Naive thymus-derived CD8-positive, alpha-beta T cell (primary cell): ENCODE data around the gene ANP32B. TPM values are rescaled to one million over a fixed set of nuclear protein-coding genes. Genes with fewer than 3 reads are reported as not detected.
A peak's percentile ranks its signal among the peaks of the same experiment; 100 is the strongest.

Experiments used
- ATAC-seq, 2 donors: fragments of 150-1000 bp; cut with Tn5 transposase in 1 of 2; sonication (Bioruptor Pico), chemical (Tn5 transposase) in 1 of 2; 1 replicate in 1 of 2; 2 replicates in 1 of 2; pipeline ENCODE4 v1.10.0; 2021; ENCODE audit warnings: mild to moderate bottlenecking in 2 of 2, moderate library complexity in 2 of 2
- POLR2A ChIA-PET: fragments of 350-600 bp; sonication (Branson Sonifier 250); formaldehyde crosslinking; loops from one replicate; lab custom pipeline; 2021; ENCODE audit warnings: antibody characterized with exemption; lab: Charles Lee
- DNase-seq, 10 donors: peaks; one replicate each; pipeline versions ENCODE4 v3.0.0 to v3.0.0-alpha.2; 2020 to 2022
- H3K27ac Mint-ChIP-seq, 10 donors: one replicate each; pipeline ENCODE4 v1.8.0; 2020 to 2022; ENCODE audit warnings: mild to moderate bottlenecking in 10 of 10, mixed read lengths in 10 of 10, moderate library complexity in 4 of 10, inconsistent platforms in 1 of 10
- H3K27me3 Mint-ChIP-seq, 5 donors: one replicate each; pipeline ENCODE4 v1.8.0; 2021 to 2022; ENCODE audit warnings: mixed read lengths in 5 of 5
- H3K36me3 Mint-ChIP-seq, 3 donors: one replicate each; pipeline ENCODE4 v1.8.0; 2020 to 2022; ENCODE audit warnings: mixed read lengths in 3 of 3, mild to moderate bottlenecking in 2 of 3, inconsistent platforms in 1 of 3
- H3K4me1 Mint-ChIP-seq, 4 donors: one replicate each; pipeline ENCODE4 v1.8.0; 2021 to 2022; ENCODE audit warnings: mixed read lengths in 4 of 4
- H3K4me3 Mint-ChIP-seq, 10 donors: one replicate each; pipeline ENCODE4 v1.8.0; 2020 to 2022; ENCODE audit warnings: mild to moderate bottlenecking in 10 of 10, mixed read lengths in 10 of 10, moderate library complexity in 6 of 10, inconsistent platforms in 1 of 10
- H3K9me3 Mint-ChIP-seq, 9 donors: one replicate each; pipeline ENCODE4 v1.8.0; 2020 to 2022; ENCODE audit warnings: mixed read lengths in 9 of 9, mild to moderate bottlenecking in 3 of 9, inconsistent platforms in 1 of 9, moderate library complexity in 1 of 9
- polyA plus RNA-seq, 3 donors: library from polyadenylated mRNA; unstranded; fragments of 300-500 nt; fragmentation: Illumina TruSeq; gene quantifications; one replicate each; pipeline ENCODE4 v1.2.3, GENCODE V29; 2021
- total RNA-seq, 8 experiments: library from RNA in 2 of 8; stranded (reverse) in 2 of 8; gene quantifications; one replicate each; pipeline ENCODE4 v1.2.3 and lab custom pipeline; 2021 to 2026

Gene ANP32B
- total and polyA plus RNA-seq, 5 experiments from 2014 or later = 87.8 to 205 (median 110) TPM

DNA sequence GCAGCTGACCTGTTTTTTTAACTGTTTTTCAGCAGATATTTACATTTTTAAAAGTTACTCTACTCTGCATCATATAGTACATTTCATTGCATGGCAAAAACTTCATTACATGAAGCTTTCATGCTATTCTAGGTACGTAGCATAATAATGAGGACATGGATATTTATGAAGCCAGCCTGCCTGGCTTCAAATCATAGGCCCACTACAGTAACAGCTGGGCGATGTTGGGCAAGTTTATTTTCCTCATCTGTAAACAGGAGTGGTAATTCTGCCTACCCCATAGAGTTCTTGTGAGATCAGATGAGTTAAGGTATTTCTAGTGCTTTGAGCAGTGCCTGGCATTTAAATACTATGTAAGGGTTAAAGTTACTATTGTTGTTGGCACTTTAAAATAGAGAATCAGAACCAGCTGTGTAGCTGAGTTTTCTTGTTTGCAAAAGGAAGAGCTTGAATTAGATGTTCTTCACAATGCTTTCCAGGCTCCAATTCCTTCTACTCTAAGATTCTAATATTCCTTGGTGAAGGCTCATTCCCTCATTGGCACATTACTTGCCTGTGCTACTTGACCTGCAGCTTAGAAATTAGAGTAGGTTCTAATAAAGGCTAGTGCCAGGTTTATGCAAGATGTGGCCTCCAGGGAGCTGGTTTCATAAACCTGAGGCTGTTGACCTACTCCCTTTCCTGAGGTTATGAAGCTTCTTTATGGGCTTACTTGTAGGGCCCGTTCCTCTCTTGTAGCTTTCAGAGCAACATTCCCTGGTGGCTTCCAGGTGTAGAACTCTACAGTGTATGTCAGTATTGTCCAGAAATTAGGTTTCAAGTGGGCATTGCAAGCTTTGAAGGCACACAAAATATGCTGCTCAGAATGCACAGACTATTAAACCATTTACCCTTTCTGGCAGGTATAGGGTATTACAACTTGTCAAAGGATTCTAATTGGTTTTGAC lies 14.5 kb downstream of the ANP32B start:
- Mint-ChIP-seq H3K27ac (peak overlapping the region in 1 of 10 donors; percentile 38), H3K27me3 (no peaks in the 10 kb centered on the region), H3K9me3 (no peaks in the 10 kb centered on the region), H3K36me3 (peaks cover 4 to 82% (median 24%) of the 10 kb centered on the region in 3 donors), H3K4me1 (peaks cover 17 to 65% (median 57%) of the 10 kb centered on the region in 4 donors), H3K4me3 (no peak overlapping the region)
- ATAC-seq (no peak), DNase-seq (no peak)
- POLR2A ChIA-PET = interaction anchor here (0.7 to 1.6 kb wide), 5 partner anchors 10 to 26 kb away, joined by 3 to 7 read pairs (median 3); partner anchors contain the start of gene ANP32B

DNA sequence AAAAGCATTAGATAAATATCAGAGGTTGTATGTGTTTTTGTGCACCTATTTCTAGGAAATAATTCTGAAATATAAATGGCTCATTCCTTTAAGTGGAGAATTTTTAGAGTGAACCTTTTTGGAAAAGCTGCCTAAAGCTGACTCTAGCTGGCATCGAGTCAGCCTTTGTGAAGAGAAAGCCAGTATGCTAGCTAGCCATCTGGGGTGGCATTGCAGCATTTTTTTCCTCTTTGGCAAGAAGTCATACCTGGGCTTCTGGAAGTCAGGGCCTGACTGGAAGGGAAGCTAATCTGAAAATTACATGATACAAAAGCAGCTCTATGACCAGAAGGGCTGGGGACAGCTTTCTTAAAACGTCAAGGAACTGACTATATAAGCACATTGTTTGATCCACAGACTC lies 19.7 kb downstream of the ANP32B start:
- H3K4me1 Mint-ChIP-seq = peaks cover 14 to 49% (median 35%) of the 10 kb centered on the region in 4 donors
- no peaks in the 10 kb centered on the region for H3K27me3 Mint-ChIP-seq
- no peaks in the 10 kb centered on the region for H3K9me3 Mint-ChIP-seq
- H3K36me3 Mint-ChIP-seq = peaks cover 4 to 97% (median 28%) of the 10 kb centered on the region in 3 donors
- DNase-seq = no peak
- POLR2A ChIA-PET = interaction anchor here (1.1 to 2.0 kb wide), 3 partner anchors 10 to 23 kb away, joined by 3 to 6 read pairs (median 6); partner anchors contain the start of gene ANP32B
- H3K27ac Mint-ChIP-seq = peak overlapping the region in 7 of 10 donors; percentile 15 to 66 (median 28)
- no peak overlapping the region for H3K4me3 Mint-ChIP-seq
- ATAC-seq = no peak

DNA sequence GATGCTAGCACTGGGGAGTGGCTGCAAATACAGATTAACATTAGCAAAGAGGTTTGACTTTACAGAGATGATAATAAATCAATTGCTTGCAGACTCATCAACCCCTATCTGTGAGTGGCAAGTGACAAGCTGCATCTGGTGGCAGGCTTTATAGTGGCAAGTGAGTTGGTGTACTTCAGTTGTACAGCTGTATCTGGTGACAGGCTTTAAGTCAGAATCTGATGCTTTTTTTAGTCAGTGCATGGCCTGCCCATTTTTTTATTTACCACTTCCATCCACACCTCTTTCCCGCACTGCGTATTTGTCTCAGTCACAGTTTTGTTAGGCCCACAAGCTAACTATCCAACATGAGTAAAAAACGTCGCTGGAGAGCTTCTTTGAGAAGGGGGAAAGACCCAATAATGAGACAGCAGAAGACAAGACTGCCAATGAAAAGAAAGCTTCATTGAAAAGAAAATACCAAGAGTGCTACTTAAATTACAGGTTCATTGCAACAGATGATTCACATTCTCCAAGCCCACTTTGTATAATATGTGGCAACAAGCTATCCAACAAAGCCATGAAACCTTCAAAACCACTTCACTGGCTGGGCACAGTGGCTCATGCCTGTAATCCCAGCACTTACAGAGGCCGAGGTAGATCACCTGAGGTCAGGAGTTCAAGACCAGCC lies 23.1 kb downstream of the ANP32B start:
- no peaks in the 10 kb centered on the region for H3K27me3 Mint-ChIP-seq
- H3K36me3 Mint-ChIP-seq = peaks cover 0 to 95% (median 22%) of the 10 kb centered on the region in 3 donors
- peak overlapping the region in 5 of 10 donors; percentile 11 to 71 (median 43) for H3K27ac Mint-ChIP-seq
- ATAC-seq (no peak), DNase-seq (no peak)
- POLR2A ChIA-PET = interaction anchor here (0.6 to 2.1 kb wide), 4 partner anchors 9 to 81 kb away, joined by 3 to 9 read pairs (median 4); no protein-coding TSS in a partner anchor
- H3K9me3 Mint-ChIP-seq = no peaks in the 10 kb centered on the region
- no peak overlapping the region for H3K4me3 Mint-ChIP-seq
- peaks cover 24 to 51% (median 33%) of the 10 kb centered on the region in 4 donors for H3K4me1 Mint-ChIP-seq

DNA sequence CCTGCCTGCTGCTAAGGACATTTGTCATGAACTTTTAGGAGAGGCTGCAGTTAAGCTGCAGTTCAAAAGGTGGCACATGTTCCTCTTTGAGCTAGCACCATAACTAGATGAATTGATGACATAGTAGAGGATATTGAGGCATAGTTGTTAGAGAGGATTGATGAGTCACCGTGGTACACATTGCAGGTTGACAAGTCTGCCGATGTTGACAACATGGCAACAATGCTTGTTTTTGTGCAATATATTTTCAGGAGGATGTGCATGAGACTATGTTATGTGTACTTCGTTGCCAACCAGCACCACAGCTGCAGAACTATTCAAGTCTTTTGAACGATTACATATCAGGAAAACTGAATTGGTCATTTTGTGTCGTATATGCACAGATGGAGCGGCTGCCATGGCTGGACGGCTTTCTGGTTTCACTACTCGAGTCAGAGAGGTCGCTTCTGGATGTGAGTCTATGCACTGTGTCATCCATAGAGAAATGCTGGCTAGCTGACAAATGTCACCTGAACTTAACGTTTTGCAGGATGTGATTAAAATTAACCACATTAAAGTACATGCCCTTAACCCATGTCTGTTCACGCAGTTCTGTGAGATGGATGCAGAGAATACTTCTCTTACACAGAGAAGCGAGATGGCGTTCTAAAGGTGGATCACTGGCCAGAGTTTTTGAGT lies 24.2 kb downstream of the ANP32B start:
- ATAC-seq = no peak
- DNase-seq = no peak
- Mint-ChIP-seq H3K27me3 (no peaks in the 10 kb centered on the region), H3K4me3 (no peak overlapping the region), H3K36me3 (peaks cover 0 to 95% (median 22%) of the 10 kb centered on the region in 3 donors), H3K9me3 (no peaks in the 10 kb centered on the region), H3K27ac (peak overlapping the region in 5 of 10 donors; percentile 4 to 78 (median 43)), H3K4me1 (peaks cover 24 to 47% (median 30%) of the 10 kb centered on the region in 4 donors)
- POLR2A ChIA-PET = interaction anchor here (1.1 to 1.5 kb wide), 2 partner anchors 10 to 15 kb away, joined by 3 to 4 read pairs; no protein-coding TSS in a partner anchor

DNA sequence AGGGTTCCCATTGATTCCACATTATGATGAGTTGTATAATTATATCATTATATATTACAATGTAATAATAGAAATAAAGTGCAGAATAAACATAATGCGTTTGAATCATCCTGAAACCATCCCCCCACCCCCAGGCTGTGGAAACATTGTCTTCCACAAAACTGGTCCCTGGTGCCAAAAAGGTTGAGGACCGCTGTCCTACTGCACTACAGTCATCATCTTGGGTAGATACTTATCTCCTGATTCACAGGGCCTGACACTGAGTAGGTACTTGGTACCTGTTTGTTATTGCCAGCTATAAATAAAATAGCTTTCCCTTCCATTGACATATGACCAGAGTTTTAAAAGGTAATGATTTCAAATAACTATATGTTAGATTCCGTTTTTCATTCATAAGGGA lies 25.6 kb downstream of the ANP32B start:
- DNase-seq = no peak
- Mint-ChIP-seq H3K27ac (peak overlapping the region in 1 of 10 donors; percentile 17), H3K4me1 (peaks cover 24 to 35% (median 27%) of the 10 kb centered on the region in 4 donors), H3K9me3 (no peaks in the 10 kb centered on the region), H3K4me3 (no peak overlapping the region), H3K36me3 (peaks cover 0 to 96% (median 22%) of the 10 kb centered on the region in 3 donors), H3K27me3 (no peaks in the 10 kb centered on the region)
- no peak for ATAC-seq
- POLR2A ChIA-PET = no interaction called here

DNA sequence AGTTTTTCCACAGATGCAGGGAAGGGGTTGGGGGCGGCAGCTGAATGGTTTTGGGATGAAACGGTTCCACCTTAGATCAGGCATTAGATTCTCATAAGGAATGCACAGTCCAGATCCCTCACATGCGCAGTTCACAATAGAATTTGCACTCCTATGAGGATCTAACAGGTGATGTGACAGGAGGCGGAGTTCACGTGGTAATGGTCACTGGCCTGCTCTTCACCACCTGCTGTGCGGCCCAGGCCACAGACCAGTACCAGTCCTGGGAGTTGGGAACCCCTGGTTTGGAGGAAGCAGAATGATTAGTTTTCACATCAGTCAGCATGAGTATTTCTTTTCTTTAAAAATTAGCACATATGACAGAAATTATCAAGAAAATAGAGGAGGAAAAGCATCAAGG lies 26.3 kb downstream of the ANP32B start:
- Mint-ChIP-seq H3K27me3 (no peaks in the 10 kb centered on the region), H3K27ac (peak overlapping the region in 7 of 10 donors; percentile 14 to 87 (median 65)), H3K4me1 (peaks cover 21 to 32% (median 26%) of the 10 kb centered on the region in 4 donors), H3K9me3 (no peaks in the 10 kb centered on the region), H3K36me3 (peaks cover 0 to 94% (median 23%) of the 10 kb centered on the region in 3 donors), H3K4me3 (peak overlapping the region in 2 of 10 donors; percentile 5 to 28)
- no peak for ATAC-seq
- DNase-seq = no peak
- POLR2A ChIA-PET = no interaction called here

DNA sequence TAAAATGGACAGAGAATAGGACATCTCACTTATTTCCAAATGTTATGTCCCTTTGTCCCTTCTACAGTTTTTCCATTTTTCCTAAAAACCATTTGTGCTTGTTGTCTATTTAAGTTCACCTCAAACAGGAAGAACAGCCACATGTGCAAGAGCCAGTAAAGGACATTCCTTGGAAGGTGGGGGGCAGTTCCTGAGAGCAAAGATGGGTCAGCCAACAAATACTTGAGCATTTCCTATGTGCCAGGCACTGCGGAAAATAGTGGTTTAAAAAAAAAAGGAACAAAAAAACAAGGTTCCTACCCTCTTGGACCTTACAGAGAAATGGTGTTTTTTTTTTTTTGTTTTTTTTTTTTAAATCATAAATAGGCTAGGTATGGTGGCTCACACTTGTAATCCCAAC lies 26.8 kb downstream of the ANP32B start:
- Mint-ChIP-seq H3K4me1 (peaks cover 19 to 32% (median 26%) of the 10 kb centered on the region in 4 donors), H3K9me3 (no peaks in the 10 kb centered on the region), H3K27me3 (no peaks in the 10 kb centered on the region), H3K36me3 (peaks cover 0 to 94% (median 21%) of the 10 kb centered on the region in 3 donors), H3K27ac (peak overlapping the region in 5 of 10 donors; percentile 17 to 79 (median 63)), H3K4me3 (no peak overlapping the region)
- POLR2A ChIA-PET = no interaction called here
- DNase-seq (no peak), ATAC-seq (no peak)

DNA sequence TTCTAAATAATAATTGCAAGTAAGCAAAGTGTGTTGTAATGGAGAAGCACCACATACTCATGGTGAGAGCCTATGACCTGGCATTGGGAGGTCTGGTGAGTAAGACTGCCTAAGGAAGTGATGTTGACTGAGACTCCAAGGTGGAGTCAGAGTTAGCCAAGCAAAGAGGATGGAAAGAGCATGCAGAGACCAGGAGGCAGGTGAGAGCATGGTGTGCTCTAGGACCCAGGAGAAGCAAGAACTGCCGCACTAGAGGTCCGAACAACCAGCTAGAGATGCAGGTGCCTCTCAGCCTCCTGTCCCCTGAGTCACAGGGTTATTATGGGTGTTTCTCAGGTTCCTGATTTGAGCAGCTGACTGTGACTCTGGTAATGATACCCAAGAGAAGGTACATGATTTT lies 27.3 kb downstream of the ANP32B start:
- DNase-seq (no peak), ATAC-seq (peak; percentile 46 to 67)
- H3K27me3 Mint-ChIP-seq = no peaks in the 10 kb centered on the region
- H3K27ac Mint-ChIP-seq = peak overlapping the region in 9 of 10 donors; percentile 9 to 79 (median 69)
- H3K9me3 Mint-ChIP-seq = no peaks in the 10 kb centered on the region
- H3K36me3 Mint-ChIP-seq = peaks cover 0 to 94% (median 24%) of the 10 kb centered on the region in 3 donors
- POLR2A ChIA-PET = interaction anchor here (0.5 to 1.0 kb wide), 3 partner anchors 13 to 89 kb away, joined by 3 to 5 read pairs (median 3); no protein-coding TSS in a partner anchor
- peak overlapping the region in 1 of 10 donors; percentile 20 for H3K4me3 Mint-ChIP-seq
- H3K4me1 Mint-ChIP-seq = peaks cover 19 to 32% (median 26%) of the 10 kb centered on the region in 4 donors

DNA sequence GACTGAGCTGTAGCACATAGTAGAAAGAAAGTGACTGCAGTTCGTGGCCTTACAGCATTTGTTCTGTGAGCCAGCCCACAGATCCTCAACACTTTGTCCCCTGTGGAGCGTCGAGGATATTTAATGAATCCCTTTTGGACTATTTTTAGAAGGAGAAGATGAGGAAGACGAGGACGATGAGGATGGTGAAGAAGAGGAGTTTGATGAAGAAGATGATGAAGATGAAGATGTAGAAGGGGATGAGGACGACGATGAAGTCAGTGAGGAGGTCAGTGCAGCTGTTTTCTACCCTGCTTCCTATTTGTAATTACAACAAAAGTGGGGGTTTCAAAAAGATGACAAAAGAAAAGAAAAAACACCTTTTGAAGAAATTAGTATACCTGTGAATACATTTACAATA lies 28.0 kb downstream of the ANP32B start:
- POLR2A ChIA-PET = interaction anchor here (0.5 to 1.0 kb wide), 4 partner anchors 14 to 90 kb away, joined by 3 to 5 read pairs (median 3); partner anchors contain the start of gene ANP32B

DNA sequence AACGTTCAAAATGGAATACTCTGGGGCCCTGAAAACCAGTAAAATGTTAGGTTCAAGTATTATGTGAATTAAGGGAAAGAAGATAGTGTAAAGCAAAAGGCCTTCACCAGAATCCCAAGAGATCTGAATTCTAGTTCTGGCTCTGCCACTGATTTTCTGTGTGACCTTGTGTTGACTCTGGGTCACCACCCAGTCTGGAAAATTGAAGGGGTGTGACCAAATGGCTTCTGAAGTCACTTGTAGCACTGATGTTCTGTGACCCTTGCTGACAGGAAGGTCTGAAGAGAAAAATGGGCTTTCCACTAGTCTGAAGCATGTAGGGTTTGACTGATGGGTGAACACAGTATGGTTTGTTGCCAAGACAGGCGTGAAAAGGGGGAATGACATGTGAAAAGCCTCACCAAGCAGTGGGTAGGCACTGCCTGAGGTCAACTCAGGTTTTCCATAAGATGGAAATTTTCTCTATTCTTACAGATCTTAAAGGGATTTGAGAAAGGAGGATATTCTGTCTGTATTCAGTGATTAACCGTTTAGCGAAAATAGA lies 33.1 kb downstream of the ANP32B start:
- Mint-ChIP-seq H3K9me3 (no peaks in the 10 kb centered on the region), H3K36me3 (peaks cover 0 to 84% (median 14%) of the 10 kb centered on the region in 3 donors), H3K27me3 (no peaks in the 10 kb centered on the region), H3K27ac (peak overlapping the region in 2 of 10 donors; percentile 19 to 30), H3K4me3 (no peak overlapping the region), H3K4me1 (peaks cover 0 to 8% (median 2%) of the 10 kb centered on the region in 4 donors)
- DNase-seq (no peak), ATAC-seq (no peak)
- POLR2A ChIA-PET = no interaction called here

More for the DNA sequence above, 28.0 kb downstream of the ANP32B start:
- Mint-ChIP-seq H3K36me3 (peaks cover 0 to 93% (median 20%) of the 10 kb centered on the region in 3 donors), H3K9me3 (no peaks in the 10 kb centered on the region), H3K27ac (peak overlapping the region in 9 of 10 donors; percentile 7 to 79 (median 47)), H3K4me1 (peaks cover 18 to 32% (median 23%) of the 10 kb centered on the region in 4 donors), H3K27me3 (no peaks in the 10 kb centered on the region), H3K4me3 (no peak overlapping the region)
- no peak for DNase-seq
- no peak for ATAC-seq

DNA sequence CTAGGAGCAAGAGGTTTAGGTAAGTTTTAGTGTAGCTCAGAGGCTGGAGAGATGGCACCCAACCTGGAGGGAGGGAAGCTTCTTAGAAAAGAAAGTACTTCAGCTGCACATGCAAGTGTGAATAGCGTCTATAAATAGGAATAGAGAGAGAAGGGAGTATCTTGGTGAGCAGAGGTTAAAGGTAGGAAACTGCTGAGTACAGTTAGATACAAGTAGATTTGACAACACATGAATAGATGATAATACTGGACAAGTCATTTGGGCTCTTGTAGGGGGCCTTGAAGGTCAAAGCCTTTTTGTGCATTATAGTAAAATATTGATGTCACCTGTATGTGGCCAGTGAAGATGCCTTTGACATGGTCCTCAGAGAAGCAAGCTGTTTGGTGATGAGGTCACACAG lies 34.2 kb downstream of the ANP32B start:
- no peaks in the 10 kb centered on the region for H3K27me3 Mint-ChIP-seq
- no peaks in the 10 kb centered on the region for H3K9me3 Mint-ChIP-seq
- peaks cover 0 to 77% (median 10%) of the 10 kb centered on the region in 3 donors for H3K36me3 Mint-ChIP-seq
- DNase-seq (no peak), ATAC-seq (no peak)
- H3K4me3 Mint-ChIP-seq = no peak overlapping the region
- H3K4me1 Mint-ChIP-seq = peaks cover 0 to 6% (median 4%) of the 10 kb centered on the region in 4 donors
- H3K27ac Mint-ChIP-seq = peak overlapping the region in 3 of 10 donors; percentile 46 to 65 (median 62)
- POLR2A ChIA-PET = no interaction called here
